ENCODE results near the gene ABR.
A peak's percentile ranks its signal among the peaks of the same experiment; 100 is the strongest.

- TF ChIP-seq, protein P1, sequence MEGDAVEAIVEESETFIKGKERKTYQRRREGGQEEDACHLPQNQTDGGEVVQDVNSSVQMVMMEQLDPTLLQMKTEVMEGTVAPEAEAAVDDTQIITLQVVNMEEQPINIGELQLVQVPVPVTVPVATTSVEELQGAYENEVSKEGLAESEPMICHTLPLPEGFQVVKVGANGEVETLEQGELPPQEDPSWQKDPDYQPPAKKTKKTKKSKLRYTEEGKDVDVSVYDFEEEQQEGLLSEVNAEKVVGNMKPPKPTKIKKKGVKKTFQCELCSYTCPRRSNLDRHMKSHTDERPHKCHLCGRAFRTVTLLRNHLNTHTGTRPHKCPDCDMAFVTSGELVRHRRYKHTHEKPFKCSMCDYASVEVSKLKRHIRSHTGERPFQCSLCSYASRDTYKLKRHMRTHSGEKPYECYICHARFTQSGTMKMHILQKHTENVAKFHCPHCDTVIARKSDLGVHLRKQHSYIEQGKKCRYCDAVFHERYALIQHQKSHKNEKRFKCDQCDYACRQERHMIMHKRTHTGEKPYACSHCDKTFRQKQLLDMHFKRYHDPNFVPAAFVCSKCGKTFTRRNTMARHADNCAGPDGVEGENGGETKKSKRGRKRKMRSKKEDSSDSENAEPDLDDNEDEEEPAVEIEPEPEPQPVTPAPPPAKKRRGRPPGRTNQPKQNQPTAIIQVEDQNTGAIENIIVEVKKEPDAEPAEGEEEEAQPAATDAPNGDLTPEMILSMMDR (IDR thresholded peaks at IDR 0.05 in 8 of 11, conservative IDR thresholded peaks at IDR 0.05 in 3 of 11): no peak
- TF ChIP-seq POLR2A (IDR thresholded peaks at IDR 0.05): no peak
- peak in 2 of 3 donors; percentile 2 to 8 for TF ChIP-seq POLR2AphosphoS5 (IDR thresholded peaks at IDR 0.05)
Measured at GRCh38 chr17:1000597-1001461, 179.0 kb downstream of the ABR start.

Data from spleen (tissue), 7 donors.